ENCODE data around the gene TERT.
"Not testable (repeated sequence)": the region's sequence is repeated elsewhere in the genome, so short reads cannot be mapped to it uniquely, and the experiment has no call there.

The TERT gene

DNA sequence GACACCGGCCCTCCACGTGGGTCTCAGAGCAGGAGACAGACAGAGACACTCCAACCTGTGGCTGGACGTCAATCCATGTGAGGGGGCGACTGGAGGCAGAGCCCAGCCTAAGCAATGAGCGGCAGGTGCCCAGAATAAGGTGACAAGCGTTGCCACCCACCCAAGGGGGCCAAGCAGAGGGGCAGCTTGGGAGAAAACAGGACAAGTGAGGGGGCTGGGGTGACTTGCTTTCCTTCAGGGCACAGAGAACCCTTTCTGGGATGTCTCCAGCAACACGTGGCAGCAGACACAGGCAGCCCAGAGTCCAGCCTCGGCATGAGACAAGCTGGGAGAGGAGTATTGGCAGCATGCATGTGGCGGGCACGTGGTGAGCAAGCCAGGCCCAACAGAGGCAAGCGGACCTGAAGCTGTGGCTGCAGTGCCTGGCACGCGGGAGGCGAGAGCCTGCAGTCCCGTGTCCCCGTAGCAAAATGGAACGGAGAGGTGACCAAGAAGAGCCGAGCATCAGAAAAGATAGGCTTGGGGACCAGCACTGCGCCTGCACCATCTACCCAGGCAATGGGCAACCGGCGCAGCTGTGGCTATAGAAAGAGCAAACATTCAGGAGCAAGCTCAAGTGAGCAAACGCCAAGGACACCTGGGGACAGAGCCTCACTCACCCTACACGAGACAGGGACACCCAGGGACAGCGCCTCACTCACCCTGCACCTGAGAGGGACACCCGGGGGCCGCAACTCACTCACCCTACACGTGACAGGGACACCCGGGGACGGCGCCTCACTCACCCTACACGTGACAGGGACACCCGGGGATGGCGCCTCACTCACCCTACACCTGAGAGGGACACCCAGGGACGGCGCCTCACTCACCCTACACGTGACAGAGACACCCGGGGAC is 6.2 kb downstream of the TERT start:
- Histone ChIP-seq H3K4me2 (ENCODE audit: low read depth, low read length, poor library complexity, severe bottlenecking) (no peak overlapping the region), H3K79me2 (ENCODE audit: insufficient read depth, low read length) (peaks cover 5% of the 10 kb centered on the region; the same call in 1 of the 2 replicates), H2AFZ (ENCODE audit: low read length) (no peak overlapping the region), H3K9me2 (replicated peaks; ENCODE audit: low read depth, low read length) (no peaks in the 10 kb centered on the region), H3K9ac (ENCODE audit: low read depth, low read length, poor library complexity, severe bottlenecking) (no peak overlapping the region), H3K36me3 (ENCODE audit: insufficient read depth, low read length) (no peaks in the 10 kb centered on the region), H4K20me1 (ENCODE audit: insufficient read depth, low read length, poor library complexity, severe bottlenecking) (no peaks in the 10 kb centered on the region), H3F3A (ENCODE audit: low read depth) (no peaks in the 10 kb centered on the region), H3K4me3 (ENCODE audit: low read length, poor library complexity, severe bottlenecking) (no peak overlapping the region), H3K27me3 (ENCODE audit: insufficient read depth, low read length, poor library complexity, severe bottlenecking) (no peaks in the 10 kb centered on the region), H3K9me3 (ENCODE audit: insufficient read depth, low read depth, low read length) (no peaks in the 10 kb centered on the region), H3K4me1 (ENCODE audit: insufficient read depth, low read length, poor library complexity, severe bottlenecking) (peaks cover 4% of the 10 kb centered on the region)
- TF ChIP-seq EZH2phosphoT487 (IDR thresholded peaks at IDR 0.05; ENCODE audit: borderline replicate concordance): no peak
- TF ChIP-seq, protein P1, sequence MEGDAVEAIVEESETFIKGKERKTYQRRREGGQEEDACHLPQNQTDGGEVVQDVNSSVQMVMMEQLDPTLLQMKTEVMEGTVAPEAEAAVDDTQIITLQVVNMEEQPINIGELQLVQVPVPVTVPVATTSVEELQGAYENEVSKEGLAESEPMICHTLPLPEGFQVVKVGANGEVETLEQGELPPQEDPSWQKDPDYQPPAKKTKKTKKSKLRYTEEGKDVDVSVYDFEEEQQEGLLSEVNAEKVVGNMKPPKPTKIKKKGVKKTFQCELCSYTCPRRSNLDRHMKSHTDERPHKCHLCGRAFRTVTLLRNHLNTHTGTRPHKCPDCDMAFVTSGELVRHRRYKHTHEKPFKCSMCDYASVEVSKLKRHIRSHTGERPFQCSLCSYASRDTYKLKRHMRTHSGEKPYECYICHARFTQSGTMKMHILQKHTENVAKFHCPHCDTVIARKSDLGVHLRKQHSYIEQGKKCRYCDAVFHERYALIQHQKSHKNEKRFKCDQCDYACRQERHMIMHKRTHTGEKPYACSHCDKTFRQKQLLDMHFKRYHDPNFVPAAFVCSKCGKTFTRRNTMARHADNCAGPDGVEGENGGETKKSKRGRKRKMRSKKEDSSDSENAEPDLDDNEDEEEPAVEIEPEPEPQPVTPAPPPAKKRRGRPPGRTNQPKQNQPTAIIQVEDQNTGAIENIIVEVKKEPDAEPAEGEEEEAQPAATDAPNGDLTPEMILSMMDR (conservative IDR thresholded peaks at IDR 0.05; ENCODE audit: low read length): no peak

DNA sequence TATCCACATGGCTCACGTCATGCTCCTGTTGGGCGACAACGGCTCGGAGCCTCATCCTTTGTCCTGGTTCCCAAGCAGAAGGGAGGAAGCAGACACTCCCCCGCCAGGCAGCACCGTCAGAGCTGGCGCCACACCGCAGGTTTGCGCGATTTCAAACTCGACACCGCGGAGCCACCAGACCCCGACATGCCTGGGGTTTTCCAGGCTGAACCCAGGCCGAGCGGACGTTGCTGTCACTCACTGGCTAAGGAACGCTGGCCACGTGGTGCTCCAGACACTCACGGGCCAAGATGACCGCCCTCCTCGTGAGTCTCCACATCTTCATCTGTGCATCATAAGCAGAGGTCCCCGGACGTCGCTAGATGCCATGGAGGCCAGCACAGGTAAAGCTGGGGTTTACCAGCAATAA is 9.0 kb downstream of the TERT start:
- no peaks in the 10 kb centered on the region for H3K4me1 ChIP-seq (ENCODE audit: insufficient read depth, low read length, poor library complexity, severe bottlenecking)
- H3K79me2 ChIP-seq (ENCODE audit: insufficient read depth, low read length): no peaks in the 10 kb centered on the region
- H3K9ac ChIP-seq (ENCODE audit: low read depth, low read length, poor library complexity, severe bottlenecking): no peak overlapping the region
- no peaks in the 10 kb centered on the region for H3K9me3 ChIP-seq (ENCODE audit: insufficient read depth, low read depth, low read length)
- H3K27me3 ChIP-seq (ENCODE audit: insufficient read depth, low read length, poor library complexity, severe bottlenecking): no peaks in the 10 kb centered on the region
- no peak overlapping the region for H3K4me2 ChIP-seq (ENCODE audit: low read depth, low read length, poor library complexity, severe bottlenecking)
- H3K4me3 ChIP-seq (ENCODE audit: low read length, poor library complexity, severe bottlenecking): no peak overlapping the region
- H3K36me3 ChIP-seq (ENCODE audit: insufficient read depth, low read length): no peaks in the 10 kb centered on the region
- H3F3A ChIP-seq (ENCODE audit: low read depth): no peaks in the 10 kb centered on the region
- TF ChIP-seq, protein P1 (conservative IDR thresholded peaks at IDR 0.05; ENCODE audit: low read length): no peak
- no peak for TF ChIP-seq EZH2phosphoT487 (IDR thresholded peaks at IDR 0.05; ENCODE audit: borderline replicate concordance)
- H4K20me1 ChIP-seq (ENCODE audit: insufficient read depth, low read length, poor library complexity, severe bottlenecking): no peaks in the 10 kb centered on the region
- H3K9me2 ChIP-seq (replicated peaks; ENCODE audit: low read depth, low read length): no peaks in the 10 kb centered on the region
- H2AFZ ChIP-seq (ENCODE audit: low read length): no peak overlapping the region

DNA sequence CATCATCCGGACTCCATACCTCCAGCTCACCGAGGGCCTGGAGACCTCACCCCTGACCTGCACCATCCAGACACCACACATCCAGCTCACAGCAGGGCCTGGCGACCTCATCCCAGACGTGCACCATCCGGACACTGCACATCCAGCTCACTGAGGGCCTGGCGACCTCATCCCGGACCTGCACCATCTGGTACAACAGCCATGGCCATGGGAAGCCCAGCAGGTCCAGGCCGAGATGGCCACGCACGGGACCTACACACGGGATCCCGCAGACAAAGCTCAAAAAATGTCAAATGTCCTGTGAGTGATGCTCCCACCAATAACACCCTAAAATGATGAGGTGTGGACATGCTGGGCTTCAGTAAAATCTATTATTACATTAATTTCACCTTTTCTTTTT is 9.7 kb downstream of the TERT start:
- Histone ChIP-seq H3K9me2 (replicated peaks; ENCODE audit: low read depth, low read length) (no peaks in the 10 kb centered on the region), H3K36me3 (ENCODE audit: insufficient read depth, low read length) (no peaks in the 10 kb centered on the region), H2AFZ (ENCODE audit: low read length) (no peak overlapping the region), H4K20me1 (ENCODE audit: insufficient read depth, low read length, poor library complexity, severe bottlenecking) (no peaks in the 10 kb centered on the region), H3K4me3 (ENCODE audit: low read length, poor library complexity, severe bottlenecking) (no peak overlapping the region), H3F3A (ENCODE audit: low read depth) (no peaks in the 10 kb centered on the region), H3K27me3 (ENCODE audit: insufficient read depth, low read length, poor library complexity, severe bottlenecking) (no peaks in the 10 kb centered on the region), H3K79me2 (ENCODE audit: insufficient read depth, low read length) (no peaks in the 10 kb centered on the region), H3K4me1 (ENCODE audit: insufficient read depth, low read length, poor library complexity, severe bottlenecking) (no peaks in the 10 kb centered on the region), H3K9ac (ENCODE audit: low read depth, low read length, poor library complexity, severe bottlenecking) (no peak overlapping the region), H3K4me2 (ENCODE audit: low read depth, low read length, poor library complexity, severe bottlenecking) (no peak overlapping the region), H3K9me3 (ENCODE audit: insufficient read depth, low read depth, low read length) (no peaks in the 10 kb centered on the region)
- TF ChIP-seq EZH2phosphoT487 (IDR thresholded peaks at IDR 0.05; ENCODE audit: borderline replicate concordance): no peak
- TF ChIP-seq, protein P1 (conservative IDR thresholded peaks at IDR 0.05; ENCODE audit: low read length): no peak

DNA sequence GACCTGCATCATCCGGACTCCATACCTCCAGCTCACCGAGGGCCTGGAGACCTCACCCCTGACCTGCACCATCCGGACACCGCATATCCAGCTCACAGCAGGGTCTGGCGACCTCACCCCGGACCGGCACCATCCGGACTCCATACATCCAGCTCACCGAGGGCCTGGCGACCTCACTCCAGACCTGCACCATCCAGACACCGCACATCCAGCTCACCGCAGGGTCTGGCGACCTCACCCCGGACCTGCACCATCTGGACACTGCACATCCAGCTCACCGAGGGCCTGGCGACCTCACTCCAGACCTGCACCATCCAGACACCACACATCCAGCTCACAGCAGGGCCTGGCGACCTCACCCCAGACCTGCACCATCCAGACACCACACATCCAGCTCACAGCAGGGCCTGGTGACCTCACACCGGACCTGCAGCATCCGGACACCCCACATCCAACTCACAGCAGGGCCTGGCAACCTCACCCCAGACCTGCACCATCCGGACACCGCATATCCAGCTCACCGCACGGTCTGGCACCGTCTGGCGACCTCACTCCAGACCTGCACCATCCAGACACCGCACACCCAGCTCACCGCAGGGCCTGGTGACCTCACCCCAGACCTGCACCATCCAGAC is 10.4 kb downstream of the TERT start:
- not testable (repeated sequence) for H3K9ac ChIP-seq (ENCODE audit: low read depth, low read length, poor library complexity, severe bottlenecking); H4K20me1 ChIP-seq (ENCODE audit: insufficient read depth, low read length, poor library complexity, severe bottlenecking); H3F3A ChIP-seq (ENCODE audit: low read depth); H2AFZ ChIP-seq (ENCODE audit: low read length); H3K9me3 ChIP-seq (ENCODE audit: insufficient read depth, low read depth, low read length); H3K36me3 ChIP-seq (ENCODE audit: insufficient read depth, low read length); H3K27me3 ChIP-seq (ENCODE audit: insufficient read depth, low read length, poor library complexity, severe bottlenecking); H3K4me2 ChIP-seq (ENCODE audit: low read depth, low read length, poor library complexity, severe bottlenecking); H3K79me2 ChIP-seq (ENCODE audit: insufficient read depth, low read length); H3K4me1 ChIP-seq (ENCODE audit: insufficient read depth, low read length, poor library complexity, severe bottlenecking); H3K9me2 ChIP-seq (replicated peaks; ENCODE audit: low read depth, low read length); H3K4me3 ChIP-seq (ENCODE audit: low read length, poor library complexity, severe bottlenecking)

DNA sequence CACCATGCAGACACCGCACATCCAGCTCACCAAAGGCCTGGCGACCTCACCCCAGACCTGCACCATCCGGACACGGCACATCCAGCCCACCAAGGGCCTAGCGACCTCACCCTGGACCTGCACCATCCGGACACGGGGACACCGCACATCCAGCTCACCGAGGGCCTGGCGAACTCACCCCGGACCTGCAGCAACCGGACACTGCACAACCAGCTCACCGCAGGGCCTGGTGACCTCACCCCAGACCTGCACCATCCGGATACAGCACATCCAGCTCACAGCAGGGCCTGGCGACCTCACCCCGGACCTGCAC is 11.2 kb downstream of the TERT start:
- not testable (repeated sequence) for H3F3A ChIP-seq (ENCODE audit: low read depth); H3K36me3 ChIP-seq (ENCODE audit: insufficient read depth, low read length); H3K79me2 ChIP-seq (ENCODE audit: insufficient read depth, low read length); H3K4me2 ChIP-seq (ENCODE audit: low read depth, low read length, poor library complexity, severe bottlenecking); H4K20me1 ChIP-seq (ENCODE audit: insufficient read depth, low read length, poor library complexity, severe bottlenecking); H3K9me2 ChIP-seq (replicated peaks; ENCODE audit: low read depth, low read length); H3K4me1 ChIP-seq (ENCODE audit: insufficient read depth, low read length, poor library complexity, severe bottlenecking); H3K9me3 ChIP-seq (ENCODE audit: insufficient read depth, low read depth, low read length); H3K9ac ChIP-seq (ENCODE audit: low read depth, low read length, poor library complexity, severe bottlenecking); H2AFZ ChIP-seq (ENCODE audit: low read length); H3K4me3 ChIP-seq (ENCODE audit: low read length, poor library complexity, severe bottlenecking); H3K27me3 ChIP-seq (ENCODE audit: insufficient read depth, low read length, poor library complexity, severe bottlenecking)
